ENCODE measurements around the gene PCSK4.

PCSK4 gene

GRCh38 chr19:1438035-1438932 is 51.9 kb downstream of the PCSK4 start, which contains the start of gene RPS15:
RPS15 (plus strand) TSS chr19:1438396; CDS start chr19:1438426, 30 bp downstream.
- POLR2A ChIA-PET, result interaction anchor here (0.6 kb wide), 1 partner anchor 517 kb away, joined by 9 read pairs; no protein-coding TSS in a partner anchor
- peak; percentile 99 for TF ChIP-seq CTCF (IDR thresholded peaks at IDR 0.05; ENCODE audit: control extremely low read depth, extremely low read depth, low read depth, missing control alignments)

GRCh38 chr19:1437609-1438008 is 52.5 kb downstream of the PCSK4 start:
- TF ChIP-seq CTCF (IDR thresholded peaks at IDR 0.05; ENCODE audit: control extremely low read depth, extremely low read depth, low read depth, missing control alignments), result no peak
- ChIA-PET CTCF (interaction anchor here (0.7 to 1.3 kb wide), 8 partner anchors 9 to 29 kb away, joined by 3 to 5 read pairs (median 3); no protein-coding TSS in a partner anchor), POLR2A (no interaction called here)
- no peak for DNase-seq (ENCODE audit: extremely low spot score)

More at GRCh38 chr19:1438035-1438932, 51.9 kb downstream of the PCSK4 start, which contains the start of gene RPS15:
- CTCF ChIA-PET, result interaction anchor here (0.7 to 1.3 kb wide), 8 partner anchors 10 to 29 kb away, joined by 3 to 5 read pairs (median 3); no protein-coding TSS in a partner anchor
- DNase-seq (ENCODE audit: extremely low spot score), result peak; percentile 97

GRCh38 chr19:1435378-1435989 is 54.7 kb downstream of the PCSK4 start:
- POLR2A ChIA-PET, result no interaction called here
- no peak for DNase-seq (ENCODE audit: extremely low spot score)
- no peak for TF ChIP-seq CTCF (IDR thresholded peaks at IDR 0.05; ENCODE audit: control extremely low read depth, extremely low read depth, low read depth, missing control alignments)
- CTCF ChIA-PET, result interaction anchor here (1.7 kb wide), 1 partner anchor 9 kb away, joined by 3 read pairs; no protein-coding TSS in a partner anchor

GRCh38 chr19:1434577-1435060 is 55.5 kb downstream of the PCSK4 start:
- ChIA-PET CTCF (interaction anchor here (1.7 kb wide), 1 partner anchor 10 kb away, joined by 3 read pairs; no protein-coding TSS in a partner anchor), POLR2A (no interaction called here)
- no peak for TF ChIP-seq CTCF (IDR thresholded peaks at IDR 0.05; ENCODE audit: control extremely low read depth, extremely low read depth, low read depth, missing control alignments)
- no peak for DNase-seq (ENCODE audit: extremely low spot score)

GRCh38 chr19:1434040-1434366 is 56.1 kb downstream of the PCSK4 start:
- ChIA-PET POLR2A (no interaction called here), CTCF (interaction anchor here (1.7 kb wide), 1 partner anchor 11 kb away, joined by 3 read pairs; no protein-coding TSS in a partner anchor)
- TF ChIP-seq CTCF (IDR thresholded peaks at IDR 0.05; ENCODE audit: control extremely low read depth, extremely low read depth, low read depth, missing control alignments), result no peak
- DNase-seq (ENCODE audit: extremely low spot score), result no peak
